RWPE2 (cell line): ENCODE data around the gene ADGRB2.
A peak's percentile ranks its signal among the peaks of the same experiment; 100 is the strongest.

ENCODE experiments used
- ATAC-seq: fragments of 200-7000 bp; cut with Tn5 transposase; 3 replicates; pipeline ENCODE4 v1.9.1; 2021; ENCODE audit warnings: low read depth
- DNase-seq: peaks from one replicate; pipeline ENCODE4 v3.0.0-alpha.2; 2020; ENCODE audit warnings: low spot score
- H3K27ac ChIP-seq: fragments of 450-650 bp; 2 replicates; pipeline ENCODE4 v1.5.1; 2017; ENCODE audit warnings: mild to moderate bottlenecking; ENCODE audit not compliant: poor library complexity, severe bottlenecking
- H3K27me3 ChIP-seq: fragments of 250-450 bp; sonication (Bioruptor Pico); 2 replicates; pipeline ENCODE4 v1.5.1; 2021; ENCODE audit warnings: mild to moderate bottlenecking, moderate library complexity; ENCODE audit not compliant: insufficient read depth, poor library complexity, severe bottlenecking
- H3K36me3 ChIP-seq: fragments of 250-450 bp; sonication (Bioruptor Pico); 2 replicates; pipeline ENCODE4 v1.5.1; 2020; ENCODE audit warnings: low read depth, mild to moderate bottlenecking, moderate library complexity
- H3K4me1 ChIP-seq: fragments of 250-450 bp; sonication (Bioruptor Pico); 2 replicates; pipeline ENCODE4 v1.5.1; 2021; ENCODE audit warnings: mild to moderate bottlenecking, moderate library complexity; ENCODE audit not compliant: insufficient read depth, poor library complexity, severe bottlenecking
- H3K4me3 ChIP-seq: fragments of 250-450 bp; sonication (Bioruptor Pico); 2 replicates; pipeline ENCODE4 v1.5.1; 2021; ENCODE audit warnings: mild to moderate bottlenecking, moderate library complexity; ENCODE audit not compliant: severe bottlenecking
- H3K9me3 ChIP-seq: fragments of 250-450 bp; sonication (Bioruptor Pico); 2 replicates; pipeline ENCODE4 v1.5.1; 2021; ENCODE audit warnings: mild to moderate bottlenecking, moderate library complexity; ENCODE audit not compliant: severe bottlenecking
- TF ChIP-seq, protein P1 (sequence below): fragments of 450-650 bp; IDR thresholded peaks from one replicate; pipeline ENCODE4 v1.5.1; 2017; ENCODE audit warnings: mild to moderate bottlenecking, moderate library complexity; ENCODE audit not compliant: poor library complexity, severe bottlenecking

Gene ADGRB2

DNA sequence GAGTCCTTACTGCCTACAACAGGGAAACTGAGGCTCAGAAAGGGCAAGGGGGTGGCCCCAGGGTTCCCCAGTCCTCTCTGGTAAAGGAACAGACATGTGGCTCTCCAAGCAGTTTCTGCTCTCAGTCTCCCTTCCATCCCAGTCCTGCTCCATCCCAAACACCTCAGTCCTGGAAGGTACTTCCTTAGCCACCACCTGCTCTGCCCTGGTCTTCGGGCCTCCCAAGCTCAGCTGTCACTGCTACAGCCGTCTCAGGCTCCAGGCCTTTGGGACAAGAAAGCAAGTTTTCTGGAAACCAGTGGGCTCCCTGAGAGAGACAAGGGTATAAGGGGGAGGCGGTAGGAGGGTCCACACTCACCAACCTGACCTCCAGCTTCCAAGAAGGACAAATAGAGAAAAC, 23.1 kb upstream of the ADGRB2 start:
- Histone ChIP-seq H3K4me3 (no peak overlapping the region), H3K27ac (no peak overlapping the region), H3K36me3 (no peaks in the 10 kb centered on the region), H3K9me3 (no peaks in the 10 kb centered on the region), H3K27me3 (no peaks in the 10 kb centered on the region), H3K4me1 (no peaks in the 10 kb centered on the region)
- TF ChIP-seq, protein P1, sequence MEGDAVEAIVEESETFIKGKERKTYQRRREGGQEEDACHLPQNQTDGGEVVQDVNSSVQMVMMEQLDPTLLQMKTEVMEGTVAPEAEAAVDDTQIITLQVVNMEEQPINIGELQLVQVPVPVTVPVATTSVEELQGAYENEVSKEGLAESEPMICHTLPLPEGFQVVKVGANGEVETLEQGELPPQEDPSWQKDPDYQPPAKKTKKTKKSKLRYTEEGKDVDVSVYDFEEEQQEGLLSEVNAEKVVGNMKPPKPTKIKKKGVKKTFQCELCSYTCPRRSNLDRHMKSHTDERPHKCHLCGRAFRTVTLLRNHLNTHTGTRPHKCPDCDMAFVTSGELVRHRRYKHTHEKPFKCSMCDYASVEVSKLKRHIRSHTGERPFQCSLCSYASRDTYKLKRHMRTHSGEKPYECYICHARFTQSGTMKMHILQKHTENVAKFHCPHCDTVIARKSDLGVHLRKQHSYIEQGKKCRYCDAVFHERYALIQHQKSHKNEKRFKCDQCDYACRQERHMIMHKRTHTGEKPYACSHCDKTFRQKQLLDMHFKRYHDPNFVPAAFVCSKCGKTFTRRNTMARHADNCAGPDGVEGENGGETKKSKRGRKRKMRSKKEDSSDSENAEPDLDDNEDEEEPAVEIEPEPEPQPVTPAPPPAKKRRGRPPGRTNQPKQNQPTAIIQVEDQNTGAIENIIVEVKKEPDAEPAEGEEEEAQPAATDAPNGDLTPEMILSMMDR, result no peak
- peak; percentile 26 for DNase-seq
- ATAC-seq, result no peak

DNA sequence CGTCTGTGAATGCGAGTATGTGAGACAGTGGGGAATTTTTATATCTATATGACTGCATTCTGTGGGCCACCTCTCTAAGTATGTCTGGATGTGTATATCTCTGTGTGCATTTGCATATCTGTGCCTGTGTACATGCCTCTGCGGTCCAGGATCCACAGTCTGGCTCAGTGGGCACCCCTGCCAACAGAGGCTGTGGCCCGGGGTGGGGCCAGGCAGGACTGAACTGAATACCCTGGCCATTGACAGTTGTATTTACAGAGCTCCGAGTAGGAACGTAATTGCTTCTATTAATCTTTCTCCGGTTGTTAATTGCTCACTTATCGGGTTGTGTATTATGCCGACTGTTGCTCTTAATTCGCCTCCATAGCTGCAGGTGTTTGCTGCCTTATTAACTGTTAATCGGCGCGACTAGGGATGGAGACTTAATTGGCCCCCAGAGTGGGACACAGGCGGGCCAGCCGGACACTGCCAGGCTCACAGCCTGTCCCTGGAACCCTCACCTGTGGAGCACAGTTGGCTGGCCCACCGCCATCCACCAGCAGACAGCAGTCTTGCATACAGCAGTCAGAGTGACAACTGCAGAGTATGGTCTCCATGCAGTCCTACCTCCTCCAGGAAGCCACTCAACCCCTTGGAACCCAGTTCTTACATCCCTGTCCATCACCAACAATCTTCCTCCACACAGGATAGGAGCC, 22.4 kb upstream of the ADGRB2 start:
- TF ChIP-seq, protein P1, result no peak
- DNase-seq, result peak; percentile 45

DNA sequence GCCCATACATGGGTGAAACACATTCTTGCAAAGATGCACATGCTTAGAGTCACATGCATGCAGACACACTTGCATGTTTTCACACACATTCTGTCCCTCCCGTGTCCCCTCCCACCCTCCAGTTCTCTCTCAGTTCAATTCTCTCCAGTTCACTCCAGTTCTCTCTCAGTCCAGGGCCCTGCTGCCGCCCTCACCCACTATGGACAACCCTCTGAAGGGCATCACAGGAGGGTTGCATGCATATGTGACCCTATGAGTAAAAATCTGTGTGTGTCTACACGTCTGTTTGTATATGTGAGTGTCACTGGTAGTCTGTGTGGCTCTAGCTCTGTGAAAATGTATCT, 21.8 kb upstream of the ADGRB2 start:
- TF ChIP-seq, protein P1, result no peak
- peak; percentile 20 for DNase-seq
- no peaks in the 10 kb centered on the region for H3K9me3 ChIP-seq
- no peak overlapping the region for H3K27ac ChIP-seq
- no peak overlapping the region for H3K4me3 ChIP-seq
- no peaks in the 10 kb centered on the region for H3K36me3 ChIP-seq
- H3K27me3 ChIP-seq, result no peaks in the 10 kb centered on the region
- no peak for ATAC-seq
- no peaks in the 10 kb centered on the region for H3K4me1 ChIP-seq

More for the DNA sequence above, 22.4 kb upstream of the ADGRB2 start:
- Histone ChIP-seq H3K27me3 (no peaks in the 10 kb centered on the region), H3K27ac (no peak overlapping the region), H3K9me3 (no peaks in the 10 kb centered on the region), H3K4me1 (no peaks in the 10 kb centered on the region), H3K4me3 (no peak overlapping the region), H3K36me3 (no peaks in the 10 kb centered on the region)
- no peak for ATAC-seq

DNA sequence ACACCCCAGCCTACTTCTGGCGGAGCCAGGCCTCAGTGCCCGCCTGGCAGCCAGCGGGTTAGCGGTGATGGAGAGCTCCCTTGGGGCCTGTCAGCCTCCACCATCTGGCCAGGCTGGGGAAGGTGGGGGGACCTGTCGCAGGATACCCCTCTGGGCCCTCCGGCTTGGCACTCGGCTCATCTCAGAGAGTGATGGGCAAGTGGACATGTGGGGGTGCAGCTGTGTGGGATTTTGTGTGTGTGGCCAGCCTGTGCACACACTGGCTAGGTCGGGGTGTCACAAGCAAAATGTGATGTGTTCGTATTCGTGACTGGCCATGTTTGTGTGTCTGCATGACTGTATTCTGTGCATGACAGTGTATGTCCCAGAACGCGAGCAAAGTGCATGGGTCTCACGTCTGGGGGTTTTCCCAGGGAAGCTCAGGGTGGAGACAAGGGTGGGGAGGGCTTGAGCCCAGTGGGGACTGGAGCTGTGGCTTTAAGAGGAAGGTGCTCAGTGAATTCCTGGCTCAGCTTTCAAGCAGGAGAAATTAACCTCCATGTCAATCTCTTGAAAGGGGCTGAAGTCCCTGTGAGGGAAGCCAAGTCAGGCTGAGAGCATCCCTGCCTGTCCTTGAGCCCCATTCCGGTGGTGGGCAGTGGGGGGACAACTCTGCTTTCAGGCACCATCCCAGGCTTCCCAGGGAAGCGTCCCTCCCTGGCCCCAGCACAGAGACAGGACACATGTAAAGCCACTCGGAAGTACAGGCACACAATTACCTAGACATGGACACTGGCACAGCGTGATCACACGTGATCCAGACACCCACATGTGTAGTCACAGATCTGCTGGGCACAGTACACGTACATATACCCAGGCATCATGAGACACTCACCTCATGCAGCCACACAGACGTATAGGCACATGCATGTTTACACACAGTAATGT, 21.1 kb upstream of the ADGRB2 start:
- DNase-seq (peak; percentile 49), ATAC-seq (no peak)
- TF ChIP-seq, protein P1, result no peak
- Histone ChIP-seq H3K27me3 (no peaks in the 10 kb centered on the region), H3K4me3 (no peak overlapping the region), H3K9me3 (no peaks in the 10 kb centered on the region), H3K27ac (no peak overlapping the region), H3K36me3 (no peaks in the 10 kb centered on the region), H3K4me1 (no peaks in the 10 kb centered on the region)
